Head of caudate nucleus (tissue), 42 donors: ENCODE results near the gene ADGRF1.
"Not testable (repeated sequence)": the region's sequence is repeated elsewhere in the genome, so short reads cannot be mapped to it uniquely, and the experiment has no call there.

ENCODE experiments used
- DNase-seq, 42 donors: peaks; one replicate each; pipeline versions ENCODE4 v3.0.0 to v3.0.0-alpha.2; 2020 to 2021; ENCODE audit warnings: mixed read lengths in 7 of 42
- intact Hi-C: fragments of 100-400 bp; cut with DNase I; formaldehyde crosslinking; loops from one replicate; pipeline ENCODE4 v1.15.0; 2022

ADGRF1 gene

DNA sequence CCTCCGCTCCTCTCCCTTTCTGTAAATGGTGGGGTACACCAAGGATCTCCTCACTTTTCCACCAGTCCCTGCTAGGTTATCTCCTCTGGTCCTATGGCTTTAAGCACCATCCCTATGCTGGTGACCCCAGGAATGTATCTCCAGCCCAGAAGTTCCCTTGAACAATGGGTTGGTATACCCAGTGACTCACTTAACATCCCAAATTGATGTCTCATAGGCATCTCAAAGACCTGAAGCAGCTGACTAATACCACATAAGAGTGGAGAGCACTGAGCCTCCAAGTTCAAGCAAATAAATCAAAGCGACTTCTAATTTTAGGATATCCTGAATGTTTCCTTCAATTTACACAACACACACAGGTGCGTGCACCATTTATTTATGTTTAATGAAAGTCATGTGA, 48.3 kb downstream of the ADGRF1 start:
- DNase-seq = no peak
- intact Hi-C loops = no loop called here

DNA sequence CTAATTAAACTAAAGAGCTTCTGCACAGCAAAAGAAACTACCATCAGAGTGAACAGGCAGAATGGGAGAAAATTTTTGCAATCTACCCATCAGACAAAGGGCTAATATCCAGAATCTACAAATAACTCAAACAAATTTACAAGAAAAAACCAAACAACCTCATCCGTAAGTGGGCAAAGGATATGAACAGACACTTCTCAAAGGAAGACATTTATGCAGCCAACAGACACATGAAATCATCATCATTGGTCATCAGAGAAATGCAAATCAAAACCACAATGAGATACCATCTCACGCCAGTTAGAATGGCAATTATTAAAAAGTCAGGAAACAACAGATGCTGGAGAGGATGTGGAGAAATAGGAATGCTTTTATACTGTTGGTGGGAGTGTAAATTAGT, 49.7 kb downstream of the ADGRF1 start:
- intact Hi-C loops, DNase-seq: not testable (repeated sequence)

DNA sequence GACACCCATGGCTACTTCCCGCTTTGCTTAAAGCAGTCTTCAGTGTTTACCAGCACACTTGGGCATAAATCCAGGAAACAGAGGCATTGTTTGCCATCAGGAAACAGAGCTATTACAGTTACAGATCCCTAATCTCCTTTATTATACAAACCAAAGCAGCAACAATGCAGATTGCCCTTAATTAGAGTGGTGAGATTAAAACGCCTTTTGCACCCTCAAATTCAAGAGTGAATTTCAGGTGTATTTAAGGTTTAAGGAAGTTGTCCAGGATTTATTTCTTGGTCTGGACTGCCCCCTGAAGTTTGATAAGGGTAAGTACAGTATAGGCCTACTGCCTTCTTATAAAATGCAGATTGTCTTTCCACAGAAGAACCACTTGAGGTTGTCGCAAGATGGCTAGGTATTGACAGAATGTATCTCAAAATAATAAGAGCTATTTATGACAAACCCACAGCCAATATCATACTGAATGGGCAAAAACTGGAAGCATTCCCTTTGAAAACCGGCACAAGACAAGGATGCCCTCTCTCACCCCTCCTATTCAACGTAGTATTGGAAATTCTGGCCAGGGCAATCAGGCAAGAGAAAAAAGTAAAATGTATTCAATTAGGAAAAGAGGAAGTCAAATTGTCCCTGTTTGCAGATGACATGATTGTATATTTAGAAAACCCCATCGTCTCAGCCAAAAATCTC, 51.2 kb downstream of the ADGRF1 start:
- intact Hi-C loops = not testable (repeated sequence)
- peak in 7 of 42 donors; percentile 3 to 39 (median 18) for DNase-seq

DNA sequence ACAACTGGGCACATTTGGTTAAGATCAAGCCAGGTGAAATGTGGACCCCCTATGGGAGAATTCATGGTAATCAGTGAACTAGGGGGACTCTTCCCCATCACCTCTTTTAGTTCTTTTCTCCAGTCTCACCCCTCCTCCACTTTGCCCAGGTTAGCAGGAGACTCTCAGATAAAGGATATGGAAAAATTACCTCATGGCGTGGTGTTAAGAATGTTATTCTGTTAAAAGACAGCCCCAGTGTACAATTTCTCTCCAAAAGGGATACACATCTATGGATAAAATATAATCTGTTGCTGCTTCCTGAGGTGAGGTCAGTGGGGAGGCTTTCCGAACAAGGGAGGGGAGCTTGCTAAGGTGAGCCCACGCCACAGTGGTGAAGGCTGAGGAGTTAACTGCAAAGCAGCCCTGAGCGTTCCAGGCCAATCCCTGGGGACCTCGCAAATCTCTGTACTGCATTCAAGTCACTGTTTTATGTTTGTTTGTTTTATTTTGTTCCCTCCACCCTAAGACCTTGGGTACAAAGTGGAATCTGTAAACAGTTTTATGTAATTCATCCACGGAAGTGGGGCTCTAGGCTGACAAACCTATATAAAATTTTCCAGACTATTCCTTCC, 52.0 kb downstream of the ADGRF1 start:
- DNase-seq = no peak
- intact Hi-C loops = no loop called here

DNA sequence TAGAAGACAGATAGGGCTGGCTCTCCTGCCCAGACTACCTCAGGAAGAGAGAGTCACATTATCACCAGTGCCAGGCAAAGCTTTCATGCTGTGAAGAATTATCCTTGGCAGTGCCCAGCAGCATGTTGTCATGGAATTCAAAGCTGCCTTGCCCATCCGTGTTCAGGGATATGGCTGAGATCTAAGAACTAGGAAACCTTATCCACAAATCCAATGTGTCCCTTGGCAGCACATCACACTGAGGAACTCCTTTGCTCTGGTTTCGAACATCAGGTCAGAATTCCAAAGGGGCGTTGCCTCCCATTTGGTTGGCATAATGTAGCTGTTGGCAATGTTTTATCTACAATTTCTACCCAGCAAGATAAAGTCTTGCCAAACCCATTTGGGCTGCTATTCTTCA, 52.7 kb downstream of the ADGRF1 start:
- no peak for DNase-seq
- intact Hi-C loops = no loop called here

DNA sequence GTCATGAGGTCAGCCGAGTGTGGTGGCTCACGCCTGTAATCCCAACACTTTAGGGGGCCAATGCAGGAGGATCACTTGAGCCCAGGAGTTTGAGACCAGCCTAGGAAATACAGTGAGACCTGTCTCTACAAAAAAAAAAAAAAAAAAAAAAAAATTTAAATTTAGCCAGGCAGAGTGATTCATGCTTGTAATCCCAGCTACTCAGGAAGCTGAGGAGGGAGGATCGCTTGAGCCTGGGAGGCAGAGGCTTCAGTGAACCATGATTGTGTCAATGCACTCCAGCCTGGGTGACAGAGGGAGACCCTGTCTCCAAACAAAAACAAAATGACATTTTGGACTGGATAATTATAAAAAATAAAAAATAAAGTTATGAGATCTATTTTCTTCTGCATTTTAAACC, 56.2 kb downstream of the ADGRF1 start:
- intact Hi-C loops = no loop called here
- DNase-seq = peak in 1 of 42 donors; percentile 12

DNA sequence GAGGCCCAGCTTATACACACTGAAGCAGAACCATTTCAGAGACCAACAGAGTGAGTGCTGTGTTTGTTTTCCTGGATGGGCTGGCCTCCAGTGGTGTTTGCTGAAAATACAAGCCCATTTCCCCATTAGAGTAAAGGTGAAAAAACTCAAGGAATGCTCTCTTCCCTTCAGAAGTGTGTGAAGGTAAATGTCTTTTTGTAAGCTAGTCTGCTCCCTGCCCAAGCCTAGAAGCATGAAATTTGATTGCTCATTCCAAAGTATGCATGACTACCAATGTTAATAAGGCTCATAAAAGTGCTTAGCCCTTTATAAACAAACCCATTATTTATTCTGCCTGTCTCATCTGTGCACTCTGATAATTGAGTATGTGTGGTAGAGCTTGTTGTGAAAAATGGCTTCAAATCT, 59.1 kb downstream of the ADGRF1 start:
- intact Hi-C loops = no loop called here
- no peak for DNase-seq

DNA sequence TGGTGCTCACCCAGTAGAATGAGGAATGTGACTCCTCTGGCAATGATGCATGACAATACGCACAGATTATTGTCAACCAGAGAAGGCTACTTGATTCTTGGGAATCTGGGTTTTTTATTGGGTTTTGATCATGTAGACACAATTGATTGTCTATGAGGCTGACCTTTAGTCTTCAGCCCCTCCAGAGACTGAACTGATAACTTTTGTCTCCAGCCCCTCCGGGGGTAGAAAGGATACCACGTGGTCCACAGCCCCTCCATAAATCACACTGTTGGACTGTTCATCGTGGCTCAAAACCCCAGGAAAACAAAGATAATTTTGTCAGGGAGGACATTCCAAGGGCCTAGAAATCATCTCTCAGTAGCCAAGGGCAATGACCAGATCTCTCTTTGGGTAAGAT, 62.9 kb downstream of the ADGRF1 start:
- intact Hi-C loops = no loop called here
- no peak for DNase-seq

DNA sequence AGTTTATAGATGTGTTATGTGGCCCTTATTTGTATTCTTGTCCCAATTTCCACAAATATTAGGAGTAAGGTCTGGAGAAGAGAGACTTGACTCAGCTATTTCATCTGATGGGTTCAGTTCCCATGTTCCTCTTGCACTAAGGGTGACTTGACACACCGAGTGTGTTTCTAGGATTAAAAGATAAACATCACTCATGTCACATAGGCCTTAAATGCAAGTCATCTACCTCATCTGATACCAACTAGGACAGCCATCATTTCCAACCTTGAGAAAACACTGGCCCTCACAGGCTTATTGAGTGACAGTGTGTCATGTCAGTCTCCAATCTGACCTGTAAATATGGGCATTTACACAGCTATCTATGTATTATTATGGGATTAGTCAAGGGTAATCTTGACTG, 67.3 kb downstream of the ADGRF1 start:
- intact Hi-C loops = no loop called here
- no peak for DNase-seq

DNA sequence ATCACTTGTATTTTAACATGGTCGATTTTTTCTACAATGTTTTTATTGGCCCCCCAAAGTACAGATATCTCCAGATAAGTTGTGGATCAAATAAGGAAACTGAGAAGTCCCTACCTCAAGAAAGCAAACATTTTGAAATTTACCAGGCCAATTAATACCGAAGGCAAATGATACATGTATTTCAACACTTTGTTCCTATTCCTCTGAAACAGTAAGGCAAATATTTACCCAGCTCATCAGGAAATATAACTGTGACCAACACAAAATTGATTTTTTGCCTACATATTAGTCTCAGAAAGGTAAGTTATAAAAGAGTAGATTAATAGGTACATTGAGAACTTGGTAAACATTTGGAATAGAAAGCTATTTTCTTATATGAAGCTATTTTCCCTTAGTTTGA, 69.1 kb downstream of the ADGRF1 start:
- intact Hi-C loops = no loop called here
- DNase-seq = no peak

DNA sequence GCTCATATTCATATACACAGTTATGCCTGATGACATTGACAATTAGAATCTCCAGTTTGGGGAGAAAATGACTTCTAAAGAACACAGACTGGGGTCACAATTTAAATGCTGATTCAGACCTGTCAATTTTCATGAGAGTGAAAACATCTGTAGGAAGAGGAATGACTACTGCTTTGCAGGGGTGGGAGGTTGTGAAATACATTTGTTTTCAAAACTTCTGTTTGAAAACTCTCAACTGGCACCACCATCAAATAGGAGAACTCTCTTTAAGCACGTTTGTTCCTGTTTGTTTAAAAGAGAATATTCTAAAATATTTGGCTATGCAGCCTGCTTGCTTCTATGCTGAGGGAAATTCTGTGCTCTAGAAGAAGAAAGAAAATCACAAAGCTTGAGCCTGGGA, 69.6 kb downstream of the ADGRF1 start:
- no peak for DNase-seq
- intact Hi-C loops = no loop called here

DNA sequence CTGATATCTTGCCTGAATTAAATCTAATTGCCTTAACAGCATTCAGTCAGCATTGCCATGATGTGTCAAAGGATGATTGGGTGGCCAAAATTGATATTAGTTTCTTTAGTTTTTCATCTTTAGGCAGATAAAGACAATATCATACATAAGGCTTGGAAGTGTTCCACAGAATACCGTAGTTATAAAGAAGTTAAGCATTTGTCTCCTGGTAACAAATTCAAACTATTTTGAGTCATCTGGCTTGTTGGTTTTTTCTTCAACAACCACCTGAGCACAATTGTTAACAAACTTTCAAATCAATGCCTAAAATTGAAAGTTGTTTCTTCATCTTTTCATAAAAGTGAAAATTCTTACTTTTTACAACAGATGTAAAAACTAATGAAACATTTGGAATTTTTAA, 72.9 kb downstream of the ADGRF1 start:
- intact Hi-C loops = no loop called here
- no peak for DNase-seq

DNA sequence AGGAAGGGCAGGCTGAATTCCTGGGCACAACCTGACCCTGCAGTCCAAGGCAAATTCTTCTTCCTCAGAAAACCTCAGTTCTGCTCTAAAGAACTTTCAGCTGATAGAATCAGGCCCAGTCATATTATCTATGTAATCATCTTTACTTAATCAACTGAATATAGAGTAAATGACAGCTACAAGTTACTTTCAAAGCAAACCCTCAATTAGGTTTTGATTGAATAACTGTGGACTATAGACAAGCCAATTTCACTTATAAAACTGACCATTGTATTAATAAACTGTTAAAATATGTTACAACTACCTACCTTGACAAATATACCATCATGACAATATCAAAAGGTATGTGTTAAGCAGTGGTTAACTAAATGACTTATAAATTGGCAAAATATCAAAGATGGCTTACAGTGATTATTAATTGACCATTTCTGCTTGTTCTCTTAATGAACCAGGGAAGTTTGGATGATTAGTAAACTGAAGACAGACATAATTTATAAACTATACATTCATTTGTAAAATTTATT, 74.2 kb downstream of the ADGRF1 start:
- no peak for DNase-seq
- intact Hi-C loops = no loop called here

DNA sequence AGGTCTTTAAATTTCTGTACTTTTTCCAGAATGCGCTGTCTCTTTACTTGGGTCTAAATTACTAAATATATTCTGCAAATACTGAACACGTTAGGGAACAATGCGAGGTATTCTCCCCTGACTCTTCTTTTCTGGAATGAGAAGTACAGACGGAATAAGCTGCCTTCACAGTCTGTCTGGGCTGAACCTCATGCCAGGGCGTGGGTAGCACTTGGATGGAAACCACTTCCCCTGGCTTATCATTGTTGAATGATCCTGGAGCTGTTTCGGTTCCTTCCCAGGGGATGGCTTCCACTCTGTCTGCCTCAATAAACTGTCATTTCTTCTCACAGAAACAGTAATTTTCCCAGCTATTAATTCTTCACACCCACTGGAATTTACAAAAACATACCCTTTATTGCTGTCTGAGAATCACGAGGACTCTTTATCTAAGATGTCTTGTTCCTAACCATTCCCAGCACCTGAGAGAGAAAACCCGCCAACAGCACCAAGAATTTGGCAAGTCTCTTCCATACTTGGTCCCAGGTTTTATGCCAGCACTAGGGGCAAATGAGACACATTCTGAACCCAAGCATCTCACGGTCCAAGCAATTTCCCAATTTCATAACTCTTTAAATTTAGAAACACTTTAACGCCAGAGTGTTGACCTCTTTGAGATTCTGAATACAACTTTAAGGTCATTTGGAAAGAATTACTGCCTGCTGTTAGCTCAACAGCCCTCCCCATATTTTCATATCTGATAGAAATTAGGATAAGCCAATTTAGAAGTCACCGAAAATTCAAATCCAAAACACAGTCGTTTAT, 77.2 kb downstream of the ADGRF1 start:
- intact Hi-C loops = no loop called here
- no peak for DNase-seq

DNA sequence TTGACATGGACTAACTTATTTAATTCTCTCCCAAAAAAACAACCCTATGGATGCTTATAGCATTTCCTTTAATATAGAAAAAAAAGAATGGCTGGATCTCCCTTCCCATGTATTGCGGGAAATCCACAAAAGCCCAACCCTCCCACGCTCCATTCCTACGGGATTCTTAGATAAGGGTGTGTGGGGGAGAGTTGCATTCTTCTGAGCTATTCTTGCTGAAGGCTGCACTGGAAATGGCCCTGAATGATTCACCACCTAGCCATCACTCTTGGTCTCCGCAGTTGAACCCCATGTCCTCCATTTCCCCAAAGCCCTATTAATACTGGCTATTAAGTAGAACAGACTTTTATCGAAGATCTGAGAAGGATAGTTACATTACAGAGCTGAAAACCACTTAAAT, 78.5 kb downstream of the ADGRF1 start:
- intact Hi-C loops = no loop called here

DNA sequence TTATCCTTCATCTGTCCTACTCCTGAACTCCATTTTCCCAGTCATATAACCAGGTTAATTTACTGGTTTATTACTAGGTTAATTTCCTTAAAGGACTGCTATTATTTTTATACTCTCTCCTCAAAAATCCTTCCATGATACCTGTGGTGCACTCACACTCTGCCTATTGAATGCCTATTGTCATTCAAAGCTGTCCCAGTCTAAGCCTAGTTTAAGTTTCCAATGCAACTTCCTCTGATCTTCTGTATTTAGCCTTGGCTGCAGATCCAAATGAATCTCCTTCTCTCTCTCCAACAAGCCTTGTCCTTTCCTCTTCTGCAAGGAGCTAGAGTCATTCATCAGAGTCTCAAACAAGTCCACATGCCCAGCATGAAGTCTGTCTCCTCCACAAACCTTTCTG, 79.1 kb downstream of the ADGRF1 start:
- intact Hi-C loops = no loop called here
- no peak for DNase-seq

More for the DNA sequence above, 78.5 kb downstream of the ADGRF1 start:
- DNase-seq = no peak

DNA sequence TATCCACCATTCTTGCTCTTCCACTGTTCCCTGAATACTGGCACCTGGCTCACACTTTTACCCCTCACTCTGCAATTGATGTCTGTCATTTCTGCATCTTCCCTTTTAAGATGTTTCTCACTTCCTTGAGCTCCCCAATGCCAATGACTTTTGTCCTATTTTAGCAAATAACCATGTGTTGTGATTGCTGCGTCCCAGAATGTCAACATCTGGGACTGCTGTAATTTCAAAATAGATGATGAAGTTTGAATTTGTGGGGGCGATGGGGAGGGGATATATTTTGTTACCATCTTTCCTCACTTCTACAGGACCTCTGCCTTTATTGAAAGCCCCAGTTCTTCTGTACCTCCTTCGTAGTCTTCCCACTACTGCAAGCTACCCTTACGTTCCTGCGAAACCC, 80.4 kb downstream of the ADGRF1 start:
- intact Hi-C loops = no loop called here
- no peak for DNase-seq

DNA sequence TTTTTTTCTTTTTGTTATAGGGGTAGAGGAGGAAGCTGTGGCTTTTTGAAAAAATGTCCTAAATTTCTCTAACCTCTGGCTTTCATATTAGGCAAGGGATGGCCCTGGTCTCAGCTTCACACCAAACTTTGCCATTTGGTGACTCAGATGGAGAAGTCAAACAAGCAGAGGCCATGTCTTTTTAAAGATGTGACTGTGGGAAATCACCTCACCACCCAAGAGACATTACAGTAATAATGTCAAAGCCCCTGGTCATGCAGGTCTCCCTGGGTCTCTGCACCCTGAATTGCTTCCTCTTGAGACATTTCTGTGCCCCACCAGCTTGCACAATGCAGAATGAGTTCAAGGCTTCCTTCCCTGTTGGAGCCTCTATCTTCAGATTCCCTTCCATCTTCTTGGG, 80.9 kb downstream of the ADGRF1 start:
- no peak for DNase-seq
- intact Hi-C loops = no loop called here

DNA sequence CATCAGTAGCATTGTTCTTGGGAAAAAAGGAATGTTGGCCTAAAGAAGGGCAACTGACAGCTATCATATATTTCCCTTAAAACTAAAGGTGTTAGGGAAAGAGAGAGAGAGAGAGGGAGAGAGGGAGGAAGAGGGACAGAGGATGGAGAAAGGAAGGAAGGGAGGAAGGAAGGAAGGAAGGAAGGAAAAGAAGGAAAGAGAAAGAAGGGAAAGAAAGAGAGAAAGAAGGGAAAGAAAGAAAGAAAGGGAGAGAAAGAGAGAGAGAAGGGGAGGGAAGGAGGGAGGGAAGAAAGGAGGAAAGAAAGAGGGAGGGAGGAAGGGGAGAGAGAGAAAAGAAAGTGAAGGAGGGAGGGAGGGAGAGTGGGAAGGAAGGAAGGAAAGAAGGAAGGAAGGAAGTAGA, 82.7 kb downstream of the ADGRF1 start:
- intact Hi-C loops = no loop called here
- DNase-seq = no peak

DNA sequence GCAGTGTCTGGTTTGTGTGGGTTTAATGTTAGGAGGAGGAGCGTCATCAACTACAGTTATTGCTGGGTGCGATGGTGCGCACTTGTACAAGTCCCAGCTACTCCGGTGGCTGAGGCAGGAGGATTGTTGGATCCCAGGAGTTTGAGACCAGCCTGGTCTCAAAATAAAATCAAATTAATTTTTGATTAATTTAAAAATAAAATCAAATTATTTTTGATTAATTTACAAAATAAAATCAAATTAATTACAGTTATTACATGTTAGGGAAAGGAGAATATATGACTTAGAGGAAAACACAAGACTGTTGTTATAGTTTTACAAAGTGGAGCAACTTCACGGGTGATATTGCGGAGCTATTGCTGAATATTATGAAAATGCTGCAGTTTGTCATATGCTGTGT, 85.7 kb downstream of the ADGRF1 start:
- intact Hi-C loops = no loop called here
- DNase-seq = no peak
